Measurements from ENCODE around the gene C3orf52.

Gene C3orf52

GRCh38 chr3:112123548-112123947 is 37.4 kb downstream of the C3orf52 start:
- Histone ChIP-seq H3K9ac (ENCODE audit: low read depth, low read length) (no peak overlapping the region), H3K4me3 (ENCODE audit: low read depth in 1 of 2, low read length in 2 of 2) (no peak overlapping the region), H3K27me3 (ENCODE audit: insufficient read depth, low read length, poor library complexity) (no peaks in the 10 kb centered on the region), H3K79me2 (ENCODE audit: insufficient read depth, low read length) (no peaks in the 10 kb centered on the region), H3K4me1 (ENCODE audit: insufficient read depth, low read length) (peaks cover 12% of the 10 kb centered on the region; the same call in 1 of the 2 replicates), H4K20me1 (ENCODE audit: insufficient read depth, low read length) (no peaks in the 10 kb centered on the region), H2AFZ (ENCODE audit: low read depth, low read length) (no peak overlapping the region), H3K27ac (ENCODE audit: low read length) (no peak overlapping the region), H3K36me3 (ENCODE audit: insufficient read depth, low read length) (no peaks in the 10 kb centered on the region), H3K4me2 (ENCODE audit: insufficient read depth, low read length) (no peak overlapping the region), H3K9me3 (ENCODE audit: insufficient read depth, low read length, severe bottlenecking) (no peaks in the 10 kb centered on the region)
- ATAC-seq (ENCODE audit: insufficient read depth, low read depth), result no peak
- DNase-seq, result no peak
- TF ChIP-seq EZH2 (IDR thresholded peaks at IDR 0.05; ENCODE audit: borderline replicate concordance, low read depth, low read length, severe bottlenecking), result no peak
- TF ChIP-seq CTCF (IDR thresholded peaks at IDR 0.05; ENCODE audit: borderline replicate concordance, extremely low read depth, low read length, poor library complexity, severe bottlenecking), result no peak

- no peaks in the 10 kb centered on the region for H3K9me3 ChIP-seq (ENCODE audit: insufficient read depth, low read length, severe bottlenecking)
- ATAC-seq (ENCODE audit: insufficient read depth, low read depth) (no peak), DNase-seq (no peak)
- H3K4me3 ChIP-seq (ENCODE audit: low read depth in 1 of 2, low read length in 2 of 2), result no peak overlapping the region
- H3K9ac ChIP-seq (ENCODE audit: low read depth, low read length), result no peak overlapping the region
- no peak for TF ChIP-seq CTCF (IDR thresholded peaks at IDR 0.05; ENCODE audit: borderline replicate concordance, extremely low read depth, low read length, poor library complexity, severe bottlenecking)
- no peak for TF ChIP-seq EZH2 (IDR thresholded peaks at IDR 0.05; ENCODE audit: borderline replicate concordance, low read depth, low read length, severe bottlenecking)
- H3K4me2 ChIP-seq (ENCODE audit: insufficient read depth, low read length), result no peak overlapping the region
- no peaks in the 10 kb centered on the region for H3K27me3 ChIP-seq (ENCODE audit: insufficient read depth, low read length, poor library complexity)
- H2AFZ ChIP-seq (ENCODE audit: low read depth, low read length), result no peak overlapping the region
- H3K4me1 ChIP-seq (ENCODE audit: insufficient read depth, low read length), result peaks cover 8% of the 10 kb centered on the region; the same call in 1 of the 2 replicates
- no peaks in the 10 kb centered on the region for H4K20me1 ChIP-seq (ENCODE audit: insufficient read depth, low read length)
- no peaks in the 10 kb centered on the region for H3K79me2 ChIP-seq (ENCODE audit: insufficient read depth, low read length)
- H3K36me3 ChIP-seq (ENCODE audit: insufficient read depth, low read length), result no peaks in the 10 kb centered on the region
- H3K27ac ChIP-seq (ENCODE audit: low read length), result no peak overlapping the region
Measured at GRCh38 chr3:112124907-112125607, 38.9 kb downstream of the C3orf52 start.

- H3K4me3 ChIP-seq (ENCODE audit: low read depth in 1 of 2, low read length in 2 of 2), result no peak overlapping the region
- H3K9me3 ChIP-seq (ENCODE audit: insufficient read depth, low read length, severe bottlenecking), result no peaks in the 10 kb centered on the region
- H3K27ac ChIP-seq (ENCODE audit: low read length), result no peak overlapping the region
- no peaks in the 10 kb centered on the region for H4K20me1 ChIP-seq (ENCODE audit: insufficient read depth, low read length)
- TF ChIP-seq EZH2 (IDR thresholded peaks at IDR 0.05; ENCODE audit: borderline replicate concordance, low read depth, low read length, severe bottlenecking) (no peak), CTCF (IDR thresholded peaks at IDR 0.05; ENCODE audit: borderline replicate concordance, extremely low read depth, low read length, poor library complexity, severe bottlenecking) (no peak)
- DNase-seq (no peak), ATAC-seq (ENCODE audit: insufficient read depth, low read depth) (no peak; the same call in 2 of the 3 replicates)
- no peak overlapping the region for H3K4me2 ChIP-seq (ENCODE audit: insufficient read depth, low read length)
- H2AFZ ChIP-seq (ENCODE audit: low read depth, low read length), result no peak overlapping the region
- no peaks in the 10 kb centered on the region for H3K36me3 ChIP-seq (ENCODE audit: insufficient read depth, low read length)
- H3K4me1 ChIP-seq (ENCODE audit: insufficient read depth, low read length), result no peaks in the 10 kb centered on the region
- no peak overlapping the region for H3K9ac ChIP-seq (ENCODE audit: low read depth, low read length)
- H3K27me3 ChIP-seq (ENCODE audit: insufficient read depth, low read length, poor library complexity), result no peaks in the 10 kb centered on the region
- no peaks in the 10 kb centered on the region for H3K79me2 ChIP-seq (ENCODE audit: insufficient read depth, low read length)
Measured at GRCh38 chr3:112126511-112126911, 40.3 kb downstream of the C3orf52 start.
